Measurements from ENCODE around the gene TMPRSS7.

DNA sequence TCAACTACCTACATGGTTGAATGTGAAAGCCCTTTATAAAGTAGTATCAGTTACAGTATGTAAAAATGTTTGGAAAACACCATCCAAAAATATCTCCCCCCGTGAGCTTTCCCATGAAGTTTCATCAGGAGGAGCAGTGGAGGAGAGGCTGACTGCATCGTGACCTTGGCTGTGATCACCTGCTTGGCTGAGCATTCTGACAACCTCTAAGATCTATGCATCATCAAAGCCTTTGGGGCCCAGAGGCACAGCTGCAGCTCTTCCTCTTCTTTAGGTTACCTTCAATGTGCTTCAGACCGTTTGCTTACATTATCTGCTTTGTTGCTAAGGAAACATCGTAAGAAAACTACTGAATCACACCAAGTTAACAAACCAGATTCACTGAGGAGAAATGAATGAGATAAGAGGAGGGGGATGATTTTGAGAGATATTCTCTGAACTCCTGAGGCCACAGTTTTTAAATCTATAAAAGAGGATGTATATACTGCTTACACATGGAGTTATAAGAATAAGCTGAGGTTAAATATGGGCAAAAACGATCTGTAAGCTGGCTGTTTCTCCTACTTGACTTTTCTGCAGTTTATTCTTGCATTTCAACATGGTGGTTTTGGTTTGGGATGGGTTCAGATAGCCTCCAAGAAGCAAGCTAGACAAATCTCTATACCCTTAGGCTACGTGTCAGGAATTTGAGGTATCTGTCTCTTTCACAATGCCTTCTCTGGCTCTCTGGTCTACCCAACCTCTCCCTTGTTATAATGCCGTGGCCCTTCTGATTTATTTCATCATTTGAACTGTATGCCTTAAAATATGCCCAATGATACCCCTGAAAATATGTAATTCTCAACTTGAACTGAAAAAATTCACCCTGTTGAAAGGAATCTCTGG, 94.5 kb downstream of the TMPRSS7 start:
- TF ChIP-seq, protein P1, sequence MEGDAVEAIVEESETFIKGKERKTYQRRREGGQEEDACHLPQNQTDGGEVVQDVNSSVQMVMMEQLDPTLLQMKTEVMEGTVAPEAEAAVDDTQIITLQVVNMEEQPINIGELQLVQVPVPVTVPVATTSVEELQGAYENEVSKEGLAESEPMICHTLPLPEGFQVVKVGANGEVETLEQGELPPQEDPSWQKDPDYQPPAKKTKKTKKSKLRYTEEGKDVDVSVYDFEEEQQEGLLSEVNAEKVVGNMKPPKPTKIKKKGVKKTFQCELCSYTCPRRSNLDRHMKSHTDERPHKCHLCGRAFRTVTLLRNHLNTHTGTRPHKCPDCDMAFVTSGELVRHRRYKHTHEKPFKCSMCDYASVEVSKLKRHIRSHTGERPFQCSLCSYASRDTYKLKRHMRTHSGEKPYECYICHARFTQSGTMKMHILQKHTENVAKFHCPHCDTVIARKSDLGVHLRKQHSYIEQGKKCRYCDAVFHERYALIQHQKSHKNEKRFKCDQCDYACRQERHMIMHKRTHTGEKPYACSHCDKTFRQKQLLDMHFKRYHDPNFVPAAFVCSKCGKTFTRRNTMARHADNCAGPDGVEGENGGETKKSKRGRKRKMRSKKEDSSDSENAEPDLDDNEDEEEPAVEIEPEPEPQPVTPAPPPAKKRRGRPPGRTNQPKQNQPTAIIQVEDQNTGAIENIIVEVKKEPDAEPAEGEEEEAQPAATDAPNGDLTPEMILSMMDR (IDR thresholded peaks at IDR 0.05) = no peak
- TF ChIP-seq POLR2A (IDR thresholded peaks at IDR 0.05) = no peak
